NB4 (cell line): Measurements from ENCODE around the gene BPIFA2.
"Not testable (repeated sequence)": the region's sequence is repeated elsewhere in the genome, so short reads cannot be mapped to it uniquely, and the experiment has no call there.

Source experiments
- DNase-seq: peaks from one replicate; pipeline ENCODE4 v3.0.0; 2010; ENCODE audit warnings: low read depth
- H3K4me3 ChIP-seq: one replicate; pipeline ENCODE4 v1.5.1; 2011; ENCODE audit warnings: mild to moderate bottlenecking, low read depth, low read length, moderate library complexity
- MAX ChIP-seq: IDR thresholded peaks from 2 replicates; pipeline ENCODE4 v1.6.1; 2011; ENCODE audit warnings: low read depth, low read length
- MYC ChIP-seq: IDR thresholded peaks from 2 replicates; pipeline ENCODE4 v1.6.1; 2011; ENCODE audit warnings: low read depth, low read length
- POLR2A ChIP-seq: IDR thresholded peaks from 2 replicates; pipeline ENCODE4 v1.6.1; 2011; ENCODE audit warnings: mild to moderate bottlenecking; ENCODE audit not compliant: insufficient read length; ENCODE audit errors: extremely low read depth
- TF ChIP-seq, protein P1 (sequence below): IDR thresholded peaks from one replicate; pipeline ENCODE4 v1.5.1; 2012; ENCODE audit warnings: low read depth, low read length

The BPIFA2 gene

DNA sequence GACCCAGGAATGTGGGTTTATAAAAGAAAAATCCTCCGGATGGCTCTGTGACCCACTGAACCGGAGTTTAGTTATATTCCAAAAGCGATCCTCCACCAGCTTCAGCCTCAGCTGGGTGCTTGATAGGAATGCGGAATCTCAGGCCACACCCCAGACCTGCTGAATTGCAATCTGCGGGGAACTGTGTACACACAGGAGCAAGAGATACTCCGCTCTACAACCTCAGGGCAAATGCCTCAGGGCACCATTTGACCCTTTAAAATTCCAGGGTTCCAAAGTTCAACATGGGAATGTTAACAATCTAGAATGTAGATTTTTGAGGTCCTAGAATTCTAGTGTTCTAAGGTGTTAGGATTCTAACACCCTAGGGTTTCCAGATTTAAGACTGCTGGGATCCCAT is 10.8 kb downstream of the BPIFA2 start:
- H3K4me3 ChIP-seq = no peak overlapping the region
- no peak for TF ChIP-seq MYC
- TF ChIP-seq, protein P1, sequence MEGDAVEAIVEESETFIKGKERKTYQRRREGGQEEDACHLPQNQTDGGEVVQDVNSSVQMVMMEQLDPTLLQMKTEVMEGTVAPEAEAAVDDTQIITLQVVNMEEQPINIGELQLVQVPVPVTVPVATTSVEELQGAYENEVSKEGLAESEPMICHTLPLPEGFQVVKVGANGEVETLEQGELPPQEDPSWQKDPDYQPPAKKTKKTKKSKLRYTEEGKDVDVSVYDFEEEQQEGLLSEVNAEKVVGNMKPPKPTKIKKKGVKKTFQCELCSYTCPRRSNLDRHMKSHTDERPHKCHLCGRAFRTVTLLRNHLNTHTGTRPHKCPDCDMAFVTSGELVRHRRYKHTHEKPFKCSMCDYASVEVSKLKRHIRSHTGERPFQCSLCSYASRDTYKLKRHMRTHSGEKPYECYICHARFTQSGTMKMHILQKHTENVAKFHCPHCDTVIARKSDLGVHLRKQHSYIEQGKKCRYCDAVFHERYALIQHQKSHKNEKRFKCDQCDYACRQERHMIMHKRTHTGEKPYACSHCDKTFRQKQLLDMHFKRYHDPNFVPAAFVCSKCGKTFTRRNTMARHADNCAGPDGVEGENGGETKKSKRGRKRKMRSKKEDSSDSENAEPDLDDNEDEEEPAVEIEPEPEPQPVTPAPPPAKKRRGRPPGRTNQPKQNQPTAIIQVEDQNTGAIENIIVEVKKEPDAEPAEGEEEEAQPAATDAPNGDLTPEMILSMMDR = no peak
- no peak for TF ChIP-seq MAX
- TF ChIP-seq POLR2A = no peak
- DNase-seq = no peak

GRCh38 chr20:33180169-33180568 is 12.2 kb downstream of the BPIFA2 start:
- TF ChIP-seq, protein P1 = no peak
- TF ChIP-seq MAX (no peak), MYC (no peak), POLR2A (no peak)
- DNase-seq = no peak
- no peak overlapping the region for H3K4me3 ChIP-seq

GRCh38 chr20:33181482-33182093 is 13.6 kb downstream of the BPIFA2 start:
- TF ChIP-seq, protein P1 = peak; percentile 18
- TF ChIP-seq MAX = no peak
- DNase-seq = no peak
- no peak overlapping the region for H3K4me3 ChIP-seq

- H3K4me3 ChIP-seq = no peak overlapping the region
- TF ChIP-seq, protein P1 = no peak
- TF ChIP-seq POLR2A (no peak), MAX (peak; percentile 73)
- DNase-seq = peak; percentile 35
Observed at GRCh38 chr20:33183312-33183711, 15.4 kb downstream of the BPIFA2 start.

DNA sequence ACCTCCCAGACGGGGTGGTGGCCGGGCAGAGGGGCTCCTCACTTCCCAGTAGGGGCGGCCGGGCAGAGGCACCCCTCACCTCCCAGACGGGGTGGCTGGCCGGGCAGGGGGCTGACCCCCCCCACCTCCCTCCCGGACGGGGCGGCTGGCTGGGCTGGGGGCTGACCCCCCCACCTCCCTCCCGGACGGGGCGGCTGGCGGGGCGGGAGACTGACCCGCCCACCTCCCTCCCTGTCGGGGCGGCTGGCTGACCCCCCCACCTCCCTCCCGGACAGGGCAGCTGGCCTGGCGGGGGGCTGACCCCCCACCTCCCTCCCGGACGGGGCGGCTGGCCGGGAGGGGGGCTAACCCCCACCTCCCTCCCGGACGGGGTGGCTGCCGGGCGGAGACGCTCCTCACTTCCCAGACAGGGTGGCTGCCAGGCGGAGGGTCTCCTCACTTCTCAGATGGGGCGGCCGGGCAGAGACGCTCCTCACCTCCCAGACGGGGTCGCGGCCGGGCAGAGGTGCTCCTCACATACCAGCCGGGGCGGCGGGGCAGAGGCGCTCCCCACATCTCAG is 17.2 kb downstream of the BPIFA2 start:
- not testable (repeated sequence) for DNase-seq, H3K4me3 ChIP-seq

- no peak for DNase-seq
- TF ChIP-seq MAX = no peak
- TF ChIP-seq, protein P1 = no peak
- no peak for TF ChIP-seq MYC
- TF ChIP-seq POLR2A = no peak
- H3K4me3 ChIP-seq = no peak overlapping the region
Observed at GRCh38 chr20:33187491-33187890, 19.5 kb downstream of the BPIFA2 start.
